Upper lobe of left lung (tissue), 4 donors: ENCODE data around the gene CHSY3.

Source experiments
- EP300 ChIP-seq, 4 donors: sonication (generic); formaldehyde crosslinking; IDR thresholded peaks; one replicate each; pipeline ENCODE4 v1.5.1; 2017; ENCODE audit warnings: antibody characterized with exemption in 4 of 4, control low read depth in 2 of 4
- POLR2A ChIP-seq, 4 donors: fragments of 450-650 bp; IDR thresholded peaks; one replicate each; pipeline ENCODE4 v1.5.1; 2016 to 2017; ENCODE audit warnings: antibody characterized with exemption in 4 of 4, mild to moderate bottlenecking in 2 of 4
- POLR2AphosphoS5 ChIP-seq, 2 donors: sonication (generic); formaldehyde crosslinking; IDR thresholded peaks; one replicate each; pipeline ENCODE4 v1.5.1; 2017; ENCODE audit warnings: antibody characterized with exemption in 2 of 2
- TF ChIP-seq, protein P1 (sequence below), 6 experiments: fragments of 450-650 bp in 4 of 6; fragments of 200-600 bp in 2 of 6; sonication (generic) in 2 of 6; IDR thresholded peaks; one replicate each; pipeline ENCODE4 v1.5.1; 2016 to 2019; ENCODE audit warnings: antibody characterized with exemption in 6 of 6

DNA sequence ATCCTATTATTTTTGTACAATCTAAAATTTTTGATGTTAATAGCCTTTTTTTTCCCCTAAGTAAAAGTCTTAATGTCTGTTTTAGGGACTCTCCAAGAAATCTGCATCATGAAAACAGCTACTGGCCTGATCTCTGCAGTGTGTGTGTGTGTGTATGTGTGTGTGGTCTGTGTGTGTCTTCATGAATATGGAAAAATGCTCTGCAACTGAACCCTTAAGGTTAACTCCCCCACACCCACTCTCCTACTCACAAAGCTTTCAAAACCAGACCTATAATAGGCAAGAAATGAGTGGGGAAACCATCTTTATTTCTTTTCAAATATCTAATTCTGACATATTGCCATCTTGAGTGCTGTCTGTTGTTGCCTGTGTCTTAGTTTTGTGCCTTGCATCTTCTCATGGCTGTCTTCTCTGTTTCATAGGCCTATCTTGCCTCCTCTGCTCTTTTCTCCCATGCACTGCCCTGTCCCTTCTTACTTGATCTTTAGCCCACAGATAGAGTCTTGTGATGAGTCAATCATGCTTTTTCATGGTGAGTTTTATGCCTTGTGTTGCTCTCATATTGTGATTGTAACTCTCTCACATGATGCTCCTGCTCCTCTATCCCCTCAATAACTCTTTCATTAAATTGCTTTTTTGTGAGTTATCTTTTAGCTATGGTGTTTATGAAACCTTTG, 68.3 kb downstream of the CHSY3 start:
- TF ChIP-seq, protein P1, sequence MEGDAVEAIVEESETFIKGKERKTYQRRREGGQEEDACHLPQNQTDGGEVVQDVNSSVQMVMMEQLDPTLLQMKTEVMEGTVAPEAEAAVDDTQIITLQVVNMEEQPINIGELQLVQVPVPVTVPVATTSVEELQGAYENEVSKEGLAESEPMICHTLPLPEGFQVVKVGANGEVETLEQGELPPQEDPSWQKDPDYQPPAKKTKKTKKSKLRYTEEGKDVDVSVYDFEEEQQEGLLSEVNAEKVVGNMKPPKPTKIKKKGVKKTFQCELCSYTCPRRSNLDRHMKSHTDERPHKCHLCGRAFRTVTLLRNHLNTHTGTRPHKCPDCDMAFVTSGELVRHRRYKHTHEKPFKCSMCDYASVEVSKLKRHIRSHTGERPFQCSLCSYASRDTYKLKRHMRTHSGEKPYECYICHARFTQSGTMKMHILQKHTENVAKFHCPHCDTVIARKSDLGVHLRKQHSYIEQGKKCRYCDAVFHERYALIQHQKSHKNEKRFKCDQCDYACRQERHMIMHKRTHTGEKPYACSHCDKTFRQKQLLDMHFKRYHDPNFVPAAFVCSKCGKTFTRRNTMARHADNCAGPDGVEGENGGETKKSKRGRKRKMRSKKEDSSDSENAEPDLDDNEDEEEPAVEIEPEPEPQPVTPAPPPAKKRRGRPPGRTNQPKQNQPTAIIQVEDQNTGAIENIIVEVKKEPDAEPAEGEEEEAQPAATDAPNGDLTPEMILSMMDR (IDR thresholded peaks at IDR 0.05), result no peak
- no peak for TF ChIP-seq EP300 (IDR thresholded peaks at IDR 0.05)
- no peak for TF ChIP-seq POLR2A (IDR thresholded peaks at IDR 0.05)
- TF ChIP-seq POLR2AphosphoS5 (IDR thresholded peaks at IDR 0.05), result no peak
